ENCODE measurements around the gene ZNF723.

ZNF723 gene

GRCh38 chr19:22832031-22832762 is at the start of gene ZNF723:
Gene ZNF723 (plus strand): TSS chr19:22832291. CDS start chr19:22832380, 89 bp downstream.
- TF ChIP-seq EGR1 (IDR thresholded peaks at IDR 0.05) (no peak), TEAD4 (IDR thresholded peaks at IDR 0.05) (no peak), TCF12 (IDR thresholded peaks at IDR 0.05; ENCODE audit: low read depth) (no peak), NFIC (IDR thresholded peaks at IDR 0.05) (no peak), RAD21 (IDR thresholded peaks at IDR 0.05; ENCODE audit: low read depth) (no peak), EP300 (IDR thresholded peaks at IDR 0.05; ENCODE audit: borderline replicate concordance) (no peak), USF1 (IDR thresholded peaks at IDR 0.05) (no peak), FOXM1 (IDR thresholded peaks at IDR 0.05; ENCODE audit: borderline replicate concordance, low read depth) (no peak), YY1 (IDR thresholded peaks at IDR 0.05; ENCODE audit: low read depth) (no peak), TAF1 (IDR thresholded peaks at IDR 0.05; ENCODE audit: low read depth) (no peak), REST (IDR thresholded peaks at IDR 0.05; ENCODE audit: low read depth) (no peak), CREB1 (IDR thresholded peaks at IDR 0.05; ENCODE audit: low read depth) (no peak), ZBTB7A (IDR thresholded peaks at IDR 0.05; ENCODE audit: low read depth) (no peak), CEBPB (IDR thresholded peaks at IDR 0.05) (no peak), MAX (IDR thresholded peaks at IDR 0.05) (no peak)

DNA sequence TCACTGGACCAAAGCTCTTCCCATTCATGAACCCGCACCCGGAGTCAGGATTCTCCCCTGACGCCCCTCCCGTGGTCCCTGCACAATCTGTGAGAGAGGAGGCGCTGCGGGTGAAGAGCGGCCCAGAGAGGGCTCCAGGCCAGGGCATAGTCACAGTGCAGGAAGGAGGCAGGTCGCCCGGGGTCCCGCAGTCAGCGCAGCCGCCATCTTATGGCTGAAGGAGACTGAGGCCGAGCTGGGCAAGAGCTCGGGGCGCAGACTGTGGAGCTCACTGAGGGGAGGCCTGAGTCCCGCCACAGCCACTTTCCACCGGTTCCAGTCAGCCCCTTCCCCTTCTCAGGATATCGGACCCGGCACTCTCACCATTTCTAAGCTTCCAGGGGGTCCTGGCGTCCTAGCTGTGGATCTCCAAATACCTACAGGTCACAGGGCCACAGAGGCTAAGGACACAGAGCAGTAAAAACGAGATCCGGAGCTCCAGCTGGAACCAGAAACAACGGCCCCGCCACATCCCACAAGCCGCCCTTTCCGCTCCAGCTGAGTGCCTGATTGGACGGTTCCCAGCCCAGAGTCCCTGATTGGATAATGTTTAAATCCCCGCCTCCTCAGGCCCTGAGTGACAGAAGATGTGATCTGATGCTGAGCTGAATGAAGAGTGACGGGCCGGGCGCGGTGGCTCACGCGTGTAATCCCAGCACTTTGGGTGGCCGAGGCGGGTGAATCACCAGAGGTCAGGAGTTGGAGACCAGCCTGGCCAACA is 48.3 kb upstream of the ZNF723 start, which contains the start of gene ZNF99:
Gene ZNF99 (minus strand): TSS at position 501 of the 760 bp plus-strand sequence. CDS start 135 bp downstream, at position 366.
- TF ChIP-seq REST (IDR thresholded peaks at IDR 0.05; ENCODE audit: low read depth) (no peak), TAF1 (IDR thresholded peaks at IDR 0.05; ENCODE audit: low read depth) (no peak), MAX (IDR thresholded peaks at IDR 0.05) (no peak), USF1 (IDR thresholded peaks at IDR 0.05) (no peak), TEAD4 (IDR thresholded peaks at IDR 0.05) (no peak), EP300 (IDR thresholded peaks at IDR 0.05; ENCODE audit: borderline replicate concordance) (no peak), FOXM1 (IDR thresholded peaks at IDR 0.05; ENCODE audit: borderline replicate concordance, low read depth) (no peak), CEBPB (IDR thresholded peaks at IDR 0.05) (no peak), CREB1 (IDR thresholded peaks at IDR 0.05; ENCODE audit: low read depth) (no peak), YY1 (IDR thresholded peaks at IDR 0.05; ENCODE audit: low read depth) (no peak), TCF12 (IDR thresholded peaks at IDR 0.05; ENCODE audit: low read depth) (no peak), EGR1 (IDR thresholded peaks at IDR 0.05) (no peak), NFIC (IDR thresholded peaks at IDR 0.05) (no peak), RAD21 (IDR thresholded peaks at IDR 0.05; ENCODE audit: low read depth) (no peak)

- TF ChIP-seq FOXM1 (IDR thresholded peaks at IDR 0.05; ENCODE audit: borderline replicate concordance, low read depth) = no peak
- no peak for TF ChIP-seq CREB1 (IDR thresholded peaks at IDR 0.05; ENCODE audit: low read depth)
- TF ChIP-seq TEAD4 (IDR thresholded peaks at IDR 0.05) = no peak
- TF ChIP-seq YY1 (IDR thresholded peaks at IDR 0.05; ENCODE audit: low read depth) = no peak
- TF ChIP-seq TCF12 (IDR thresholded peaks at IDR 0.05; ENCODE audit: low read depth) = no peak
- no peak for TF ChIP-seq USF1 (IDR thresholded peaks at IDR 0.05)
- TF ChIP-seq TAF1 (IDR thresholded peaks at IDR 0.05; ENCODE audit: low read depth) = no peak
- TF ChIP-seq CEBPB (IDR thresholded peaks at IDR 0.05) = no peak
- TF ChIP-seq EP300 (IDR thresholded peaks at IDR 0.05; ENCODE audit: borderline replicate concordance) = no peak
- TF ChIP-seq ZBTB7A (IDR thresholded peaks at IDR 0.05; ENCODE audit: low read depth) = no peak
- no peak for TF ChIP-seq NFIC (IDR thresholded peaks at IDR 0.05)
- TF ChIP-seq REST (IDR thresholded peaks at IDR 0.05; ENCODE audit: low read depth) = no peak
- no peak for TF ChIP-seq MAX (IDR thresholded peaks at IDR 0.05)
Observed at GRCh38 chr19:22797040-22797439, 35.1 kb upstream of the ZNF723 start.

Measured in Ishikawa (cell line).